Smooth muscle cell (in vitro differentiated cells): Measurements from ENCODE around the gene CDYL2. TPM values are rescaled to one million over a fixed set of nuclear protein-coding genes. Genes with fewer than 3 reads are reported as not detected.
"Not testable (repeated sequence)": the region's sequence is repeated elsewhere in the genome, so short reads cannot be mapped to it uniquely, and the experiment has no call there.

Experiments used
- DNase-seq: peaks from one replicate; lab custom pipeline; 2025; ENCODE audit not compliant: unreplicated experiment; lab: John Stamatoyannopoulos, UW
- H2AFZ ChIP-seq: fragments of 200-600 bp; sonication (generic); 2 replicates; pipeline ENCODE4 v1.6.0; 2016; ENCODE audit warnings: antibody characterized with exemption, low read depth, mild to moderate bottlenecking
- H3F3A ChIP-seq: fragments of 200-600 bp; sonication (generic); 2 replicates; pipeline ENCODE4 v1.6.0; 2017; ENCODE audit warnings: antibody characterized with exemption, low read depth
- H3K27ac ChIP-seq: fragments of 200-600 bp; sonication (generic); 2 replicates; pipeline ENCODE4 v1.5.1; 2016; ENCODE audit warnings: low read depth, mild to moderate bottlenecking
- H3K27me3 ChIP-seq: fragments of 200-600 bp; sonication (generic); 2 replicates; pipeline ENCODE4 v1.6.1; 2016; ENCODE audit warnings: low read depth, mild to moderate bottlenecking
- H3K36me3 ChIP-seq: fragments of 200-600 bp; sonication (generic); 2 replicates; pipeline ENCODE4 v1.5.1; 2016; ENCODE audit warnings: low read depth
- H3K4me1 ChIP-seq: fragments of 200-600 bp; sonication (generic); 2 replicates; pipeline ENCODE4 v1.5.1; 2016; ENCODE audit warnings: low read depth
- H3K4me2 ChIP-seq: fragments of 200-600 bp; sonication (generic); 2 replicates; pipeline ENCODE4 v1.6.0; 2016; ENCODE audit warnings: mild to moderate bottlenecking
- H3K4me3 ChIP-seq: fragments of 200-600 bp; sonication (generic); 2 replicates; pipeline ENCODE4 v1.5.1; 2016; ENCODE audit warnings: mild to moderate bottlenecking
- H3K79me2 ChIP-seq: fragments of 200-600 bp; sonication (generic); 2 replicates; pipeline ENCODE4 v1.6.0; 2016; ENCODE audit warnings: low read depth, mild to moderate bottlenecking
- H3K9ac ChIP-seq: fragments of 200-600 bp; sonication (generic); 2 replicates; pipeline ENCODE4 v1.6.0; 2016; ENCODE audit warnings: low read depth
- H3K9me3 ChIP-seq: fragments of 200-600 bp; sonication (generic); replicated peaks from 2 replicates; pipeline ENCODE4 v1.5.1; 2016; ENCODE audit warnings: low read depth
- H4K20me1 ChIP-seq: fragments of 200-600 bp; sonication (generic); 2 replicates; pipeline ENCODE4 v1.6.0; 2016; ENCODE audit warnings: low read depth
- WGBS: methylation state at CpG from one replicate; pipeline ENCODE4 v1.1.7; 2016; ENCODE audit warnings: low lambda C conversion rate; 5-methylcytosine and 5-hydroxymethylcytosine counted together
- polyA plus RNA-seq: library from polyadenylated mRNA; unstranded; fragments of >200 nt; fragmentation: Nextera tagmentation; extraction: Ambion mirVana; gene quantifications from 2 replicates; pipeline ENCODE4 v1.2.1, GENCODE V29; 2016
- total RNA-seq: library from RNA; depleted of rRNA; stranded (reverse); fragments of >200 nt; gene quantifications from 2 replicates; pipeline ENCODE4 v1.2.3, GENCODE V29; 2014
- TF ChIP-seq, protein P1 (sequence below): fragments of 200-600 bp; sonication (generic); IDR thresholded peaks from 2 replicates; pipeline ENCODE4 v1.5.1; 2017; ENCODE audit warnings: borderline replicate concordance, mild to moderate bottlenecking, antibody characterized with exemption; ENCODE audit not compliant: insufficient read depth, poor library complexity, severe bottlenecking

Gene CDYL2
- total and polyA plus RNA-seq, 2 experiments from 2014 or later, result 2.0 to 2.9 TPM

DNA sequence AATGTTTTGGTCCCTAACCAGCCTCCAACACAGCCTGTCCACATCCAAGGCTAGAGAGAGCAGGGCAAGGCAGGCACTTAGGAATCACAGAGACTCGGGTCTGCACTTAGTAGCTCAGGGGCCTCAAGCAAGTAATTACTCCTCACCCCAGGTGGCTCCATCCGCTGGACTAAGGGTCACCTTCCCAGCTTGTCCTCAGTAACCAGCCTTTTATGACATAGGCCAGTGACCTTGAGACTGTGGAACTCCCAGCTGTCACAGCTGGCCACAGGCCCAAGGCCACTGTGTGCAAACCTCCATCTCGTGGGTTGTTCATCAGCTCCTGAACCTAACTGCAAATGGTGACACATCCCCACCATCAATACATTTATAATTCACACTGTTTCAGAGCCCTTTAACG lies 68.6 kb downstream of the CDYL2 start:
- Histone ChIP-seq H3K9ac (no peak overlapping the region), H4K20me1 (no peaks in the 10 kb centered on the region), H3K27ac (no peak overlapping the region), H2AFZ (no peak overlapping the region), H3K4me1 (no peaks in the 10 kb centered on the region), H3K36me3 (no peaks in the 10 kb centered on the region), H3K27me3 (no peaks in the 10 kb centered on the region), H3F3A (no peaks in the 10 kb centered on the region), H3K4me2 (no peak overlapping the region), H3K9me3 (no peaks in the 10 kb centered on the region), H3K79me2 (no peaks in the 10 kb centered on the region), H3K4me3 (no peak overlapping the region)
- DNase-seq, result no peak
- TF ChIP-seq, protein P1, sequence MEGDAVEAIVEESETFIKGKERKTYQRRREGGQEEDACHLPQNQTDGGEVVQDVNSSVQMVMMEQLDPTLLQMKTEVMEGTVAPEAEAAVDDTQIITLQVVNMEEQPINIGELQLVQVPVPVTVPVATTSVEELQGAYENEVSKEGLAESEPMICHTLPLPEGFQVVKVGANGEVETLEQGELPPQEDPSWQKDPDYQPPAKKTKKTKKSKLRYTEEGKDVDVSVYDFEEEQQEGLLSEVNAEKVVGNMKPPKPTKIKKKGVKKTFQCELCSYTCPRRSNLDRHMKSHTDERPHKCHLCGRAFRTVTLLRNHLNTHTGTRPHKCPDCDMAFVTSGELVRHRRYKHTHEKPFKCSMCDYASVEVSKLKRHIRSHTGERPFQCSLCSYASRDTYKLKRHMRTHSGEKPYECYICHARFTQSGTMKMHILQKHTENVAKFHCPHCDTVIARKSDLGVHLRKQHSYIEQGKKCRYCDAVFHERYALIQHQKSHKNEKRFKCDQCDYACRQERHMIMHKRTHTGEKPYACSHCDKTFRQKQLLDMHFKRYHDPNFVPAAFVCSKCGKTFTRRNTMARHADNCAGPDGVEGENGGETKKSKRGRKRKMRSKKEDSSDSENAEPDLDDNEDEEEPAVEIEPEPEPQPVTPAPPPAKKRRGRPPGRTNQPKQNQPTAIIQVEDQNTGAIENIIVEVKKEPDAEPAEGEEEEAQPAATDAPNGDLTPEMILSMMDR, result no peak
- 80% methylated on average over 4 of the region's 4 CpGs for WGBS

DNA sequence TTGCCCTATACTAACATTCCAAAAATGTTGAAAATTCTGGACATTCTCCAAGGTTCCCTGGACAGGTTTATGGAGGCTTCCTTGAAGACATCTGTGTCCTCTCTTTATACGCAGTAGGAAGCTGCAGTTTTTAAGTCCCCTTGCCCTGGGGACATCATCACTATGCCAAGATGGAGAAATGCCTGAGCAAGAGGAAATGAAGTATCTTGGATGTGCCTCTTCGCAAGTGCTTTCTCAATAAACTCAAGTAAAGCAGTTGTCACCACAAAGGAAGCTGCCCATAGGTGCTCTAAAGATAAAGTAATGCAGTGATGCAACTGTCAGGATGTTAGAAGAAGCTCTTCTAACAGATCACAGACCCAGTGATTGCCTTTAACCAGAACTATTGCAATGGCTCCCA lies 71.0 kb downstream of the CDYL2 start:
- no peaks in the 10 kb centered on the region for H3K9me3 ChIP-seq
- H3K9ac ChIP-seq, result no peak overlapping the region
- H3K4me2 ChIP-seq, result no peak overlapping the region
- H3K4me1 ChIP-seq, result no peaks in the 10 kb centered on the region
- TF ChIP-seq, protein P1, result no peak
- no peaks in the 10 kb centered on the region for H3K36me3 ChIP-seq
- 46% methylated on average over 2 of the region's 2 CpGs for WGBS
- no peaks in the 10 kb centered on the region for H3F3A ChIP-seq
- H3K79me2 ChIP-seq, result no peaks in the 10 kb centered on the region
- no peaks in the 10 kb centered on the region for H3K27me3 ChIP-seq
- no peak overlapping the region for H3K4me3 ChIP-seq
- H2AFZ ChIP-seq, result no peak overlapping the region
- H4K20me1 ChIP-seq, result no peaks in the 10 kb centered on the region
- DNase-seq, result no peak
- H3K27ac ChIP-seq, result no peak overlapping the region

DNA sequence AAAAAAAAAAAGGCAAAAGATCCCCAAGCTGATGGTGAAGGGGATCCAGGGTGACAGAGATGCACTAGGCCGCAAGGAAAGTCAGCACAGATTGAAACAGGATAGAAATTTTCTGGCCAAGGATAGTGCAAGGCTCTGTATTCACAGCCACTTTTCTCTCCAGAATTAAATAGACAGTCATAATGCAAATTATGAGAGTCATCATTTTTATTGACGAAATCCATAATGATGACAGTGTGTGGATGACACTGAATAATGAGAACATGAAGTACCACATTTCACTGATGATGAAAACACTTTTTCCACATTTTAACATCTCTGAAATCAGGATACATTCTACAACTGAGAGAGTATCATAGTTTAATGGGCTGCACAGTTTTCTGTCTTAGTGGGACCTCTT lies 72.5 kb downstream of the CDYL2 start:
- no peak overlapping the region for H2AFZ ChIP-seq
- H3K4me3 ChIP-seq, result no peak overlapping the region
- H3K79me2 ChIP-seq, result no peaks in the 10 kb centered on the region
- H3K9me3 ChIP-seq, result no peaks in the 10 kb centered on the region
- H4K20me1 ChIP-seq, result no peaks in the 10 kb centered on the region
- no peaks in the 10 kb centered on the region for H3K27me3 ChIP-seq
- no peak overlapping the region for H3K4me2 ChIP-seq
- TF ChIP-seq, protein P1, result no peak
- H3K27ac ChIP-seq, result no peak overlapping the region
- no peaks in the 10 kb centered on the region for H3F3A ChIP-seq
- H3K4me1 ChIP-seq, result no peaks in the 10 kb centered on the region
- no peak for DNase-seq
- WGBS, result 92% methylated on average over 2 of the region's 2 CpGs
- H3K36me3 ChIP-seq, result no peaks in the 10 kb centered on the region
- H3K9ac ChIP-seq, result no peak overlapping the region

DNA sequence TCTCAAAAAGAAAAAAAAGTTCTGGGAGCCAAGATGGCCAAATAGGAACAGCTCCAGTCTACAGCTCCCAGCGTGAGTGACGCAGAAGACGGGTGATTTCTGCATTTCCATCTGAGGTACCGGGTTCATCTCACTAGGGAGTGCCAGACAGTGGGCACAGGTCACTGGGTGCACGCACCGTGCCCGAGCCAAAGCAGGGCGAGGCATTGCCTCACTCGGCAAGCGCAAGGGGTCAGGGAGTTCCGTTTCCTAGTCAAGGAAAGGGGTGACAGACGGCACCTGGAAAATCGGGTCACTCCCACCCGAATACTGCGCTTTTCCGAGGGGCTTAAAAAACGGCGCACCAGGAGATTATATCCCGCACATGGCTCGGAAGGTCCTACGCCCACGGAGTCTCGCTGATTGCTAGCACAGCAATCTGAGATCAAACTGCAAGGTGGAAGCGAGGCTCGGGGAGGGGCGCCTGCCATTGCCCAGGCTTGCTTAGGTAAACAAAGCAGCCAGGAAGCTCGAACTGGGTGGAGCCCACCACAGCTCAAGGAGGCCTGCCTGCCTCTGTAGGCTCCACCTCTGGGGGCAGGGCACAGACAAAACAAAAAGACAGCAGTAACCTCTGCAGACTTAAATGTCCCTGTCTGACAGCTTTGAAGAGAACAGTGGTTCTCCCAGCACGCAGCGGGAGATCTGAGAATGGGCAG lies 77.2 kb downstream of the CDYL2 start:
- not testable (repeated sequence) for H3K79me2 ChIP-seq, H3K9me3 ChIP-seq, H3F3A ChIP-seq, DNase-seq, H3K36me3 ChIP-seq, H2AFZ ChIP-seq, H3K4me1 ChIP-seq, H3K9ac ChIP-seq, H3K27ac ChIP-seq, H4K20me1 ChIP-seq, H3K4me3 ChIP-seq, H3K4me2 ChIP-seq, H3K27me3 ChIP-seq
- 92% methylated on average over 29 of the region's 29 CpGs for WGBS
